A549 (cell line): ENCODE data around the gene HDDC3.

ENCODE experiments used
- EP300 ChIP-seq, 2 experiments: fragments of >200 bp; sonication (Bioruptor Twin); formaldehyde crosslinking; IDR thresholded peaks; 2 replicates in 1 of 2; 3 replicates in 1 of 2; pipeline ENCODE4 v1.6.1; 2016 to 2017
- JUN ChIP-seq, 2 experiments: fragments of >200 bp; sonication (Bioruptor Twin); formaldehyde crosslinking; IDR thresholded peaks; 2 replicates in 1 of 2; 3 replicates in 1 of 2; pipeline ENCODE4 v1.6.1; 2016 to 2017
- JUNB ChIP-seq: fragments of >200 bp; sonication (Bioruptor Twin); formaldehyde crosslinking; IDR thresholded peaks from 2 replicates; pipeline ENCODE4 v1.6.1; 2016
- KDM5A ChIP-seq: fragments of 200-600 bp; sonication (generic); IDR thresholded peaks from 2 replicates; pipeline ENCODE4 v1.6.1; 2016; ENCODE audit warnings: antibody characterized with exemption, mild to moderate bottlenecking
- MAZ ChIP-seq: fragments of 150-350 bp; IDR thresholded peaks from 2 replicates; pipeline ENCODE4 v1.6.1; 2014; ENCODE audit warnings: antibody characterized with exemption, low read depth, low read length, borderline replicate concordance
- ZFP36 ChIP-seq: fragments of 450-650 bp; IDR thresholded peaks from 2 replicates; pipeline ENCODE4 v1.6.1; 2014; ENCODE audit warnings: borderline replicate concordance; ENCODE audit not compliant: partially characterized antibody
- TF ChIP-seq, protein P1 (sequence below): fragments of >200 bp; sonication (Bioruptor Twin); formaldehyde crosslinking; IDR thresholded peaks from 3 replicates; pipeline ENCODE4 v1.5.1; 2016

DNA sequence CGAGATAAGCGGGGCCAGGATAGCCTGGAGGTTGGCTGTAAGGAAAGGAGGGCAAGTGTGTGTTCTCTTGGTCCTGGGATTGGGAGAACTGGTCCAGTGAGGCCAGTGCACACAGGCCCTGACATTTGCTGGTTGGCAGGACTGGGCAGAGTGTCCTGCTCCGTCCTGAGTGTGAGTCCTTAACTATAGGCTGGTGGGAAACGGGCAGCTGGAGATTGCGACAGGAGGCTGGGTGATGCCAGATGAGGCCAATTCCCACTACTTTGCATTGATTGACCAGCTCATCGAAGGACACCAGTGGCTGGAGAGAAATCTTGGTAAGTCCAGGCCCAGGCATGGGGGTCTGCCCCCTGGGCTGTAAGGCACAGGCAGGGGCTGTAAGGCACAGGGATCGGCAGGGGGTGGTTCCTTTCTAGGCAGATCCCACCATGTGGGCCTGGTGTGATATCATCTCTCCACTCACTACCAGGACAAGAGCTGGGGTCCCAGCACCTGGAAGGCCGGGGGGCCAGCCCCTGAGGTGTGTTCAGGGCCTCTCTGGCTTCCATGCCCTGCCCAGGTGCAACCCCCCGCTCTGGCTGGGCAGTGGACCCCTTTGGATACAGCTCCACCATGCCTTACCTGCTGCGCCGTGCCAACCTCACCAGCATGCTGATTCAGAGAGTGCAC is 26.0 kb downstream of the HDDC3 start:
- TF ChIP-seq JUNB, result no peak
- no peak for TF ChIP-seq KDM5A
- TF ChIP-seq, protein P1, sequence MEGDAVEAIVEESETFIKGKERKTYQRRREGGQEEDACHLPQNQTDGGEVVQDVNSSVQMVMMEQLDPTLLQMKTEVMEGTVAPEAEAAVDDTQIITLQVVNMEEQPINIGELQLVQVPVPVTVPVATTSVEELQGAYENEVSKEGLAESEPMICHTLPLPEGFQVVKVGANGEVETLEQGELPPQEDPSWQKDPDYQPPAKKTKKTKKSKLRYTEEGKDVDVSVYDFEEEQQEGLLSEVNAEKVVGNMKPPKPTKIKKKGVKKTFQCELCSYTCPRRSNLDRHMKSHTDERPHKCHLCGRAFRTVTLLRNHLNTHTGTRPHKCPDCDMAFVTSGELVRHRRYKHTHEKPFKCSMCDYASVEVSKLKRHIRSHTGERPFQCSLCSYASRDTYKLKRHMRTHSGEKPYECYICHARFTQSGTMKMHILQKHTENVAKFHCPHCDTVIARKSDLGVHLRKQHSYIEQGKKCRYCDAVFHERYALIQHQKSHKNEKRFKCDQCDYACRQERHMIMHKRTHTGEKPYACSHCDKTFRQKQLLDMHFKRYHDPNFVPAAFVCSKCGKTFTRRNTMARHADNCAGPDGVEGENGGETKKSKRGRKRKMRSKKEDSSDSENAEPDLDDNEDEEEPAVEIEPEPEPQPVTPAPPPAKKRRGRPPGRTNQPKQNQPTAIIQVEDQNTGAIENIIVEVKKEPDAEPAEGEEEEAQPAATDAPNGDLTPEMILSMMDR, result no peak
- TF ChIP-seq EP300 (IDR thresholded peaks at IDR 0.05), result no peak
- no peak for TF ChIP-seq MAZ
- no peak for TF ChIP-seq ZFP36
- TF ChIP-seq JUN (IDR thresholded peaks at IDR 0.05), result no peak
